HG03175 (cell line): ENCODE measurements around the gene CD109.
"Not testable (repeated sequence)": the region's sequence is repeated elsewhere in the genome, so short reads cannot be mapped to it uniquely, and the experiment has no call there.

Source experiments
- ATAC-seq: cut with Tn5 transposase; IDR thresholded peaks from one replicate; pipeline ENCODE4 v1.9.1; 2021; ENCODE audit warnings: mild to moderate bottlenecking, moderate library complexity; ENCODE audit not compliant: unreplicated experiment

Gene CD109

GRCh38 chr6:73851048-73851447 lies 155.0 kb downstream of the CD109 start:
- ATAC-seq = not testable (repeated sequence)

- peak; percentile 64 for ATAC-seq
Measured at GRCh38 chr6:73854998-73855718, 159.2 kb downstream of the CD109 start.

GRCh38 chr6:73857341-73857890 lies 161.4 kb downstream of the CD109 start:
- ATAC-seq = no peak

GRCh38 chr6:73858376-73858775 lies 162.4 kb downstream of the CD109 start:
- ATAC-seq = no peak

DNA sequence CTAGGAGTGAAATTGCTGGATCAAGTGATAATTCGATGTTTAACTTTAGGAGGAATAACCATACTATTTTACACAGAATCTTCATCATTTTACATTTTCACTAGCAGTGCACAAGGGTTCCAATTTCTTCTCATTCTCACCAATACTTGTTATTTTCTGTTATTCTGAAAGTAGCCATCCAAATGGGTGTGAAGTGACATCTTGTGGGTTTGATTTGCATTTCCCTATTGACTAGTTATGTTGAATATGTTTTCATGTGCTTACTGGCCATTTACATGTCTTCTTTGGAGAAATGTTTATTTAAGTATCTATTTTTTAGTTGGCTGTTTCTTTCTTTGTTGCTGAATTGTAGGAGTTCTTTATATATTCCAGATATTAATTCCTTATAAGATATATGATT lies 164.3 kb downstream of the CD109 start:
- ATAC-seq = peak; percentile 46

DNA sequence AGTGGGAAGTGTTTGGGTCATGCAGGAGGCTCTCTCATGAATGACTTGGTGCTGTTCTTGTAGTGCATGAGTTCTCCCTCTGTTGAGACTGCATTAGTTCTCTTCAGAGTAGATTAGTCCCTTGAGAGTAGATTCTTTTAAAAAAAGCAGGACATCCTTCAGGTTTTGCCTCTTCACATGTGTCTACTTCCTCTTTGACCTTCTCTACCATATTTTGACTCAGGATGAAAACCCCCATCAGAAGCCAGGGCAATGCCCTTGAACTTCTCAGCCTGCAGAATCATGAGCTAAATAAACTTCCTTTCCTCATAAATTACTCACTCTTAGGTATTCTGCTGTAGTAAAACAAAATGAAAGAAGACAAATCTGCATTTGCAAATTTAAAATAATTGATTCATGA lies 170.3 kb downstream of the CD109 start:
- ATAC-seq = peak; percentile 42

GRCh38 chr6:73867411-73867810 lies 171.4 kb downstream of the CD109 start:
- no peak for ATAC-seq

- no peak for ATAC-seq
Measured at GRCh38 chr6:73870907-73871306, 174.9 kb downstream of the CD109 start.

GRCh38 chr6:73873081-73873480 lies 177.1 kb downstream of the CD109 start:
- no peak for ATAC-seq
